Activated CD4-positive, alpha-beta T cell treated with anti-CD3 and anti-CD28 coated beads, Interleukin-2, amount 50 U/mL, for 24 hours (primary cell): ENCODE data around the gene FKBP5.
"Not testable (repeated sequence)": the region's sequence is repeated elsewhere in the genome, so short reads cannot be mapped to it uniquely, and the experiment has no call there.

ENCODE experiments used
- DNase-seq, 2 donors: peaks; one replicate each; pipeline ENCODE4 v3.0.0-alpha.2; 2020; ENCODE audit warnings: low read depth in 1 of 2, low spot score in 1 of 2

Gene FKBP5

GRCh38 chr6:35622283-35622682 is 66.4 kb downstream of the FKBP5 start:
- DNase-seq = no peak

- DNase-seq = no peak
Measured at GRCh38 chr6:35620706-35621105, 68.0 kb downstream of the FKBP5 start.

GRCh38 chr6:35613762-35614161 is 75.0 kb downstream of the FKBP5 start:
- no peak for DNase-seq

GRCh38 chr6:35611240-35611639 is 77.5 kb downstream of the FKBP5 start:
- peak in 1 of 2 donors; percentile 45 for DNase-seq

GRCh38 chr6:35610830-35611229 is 77.9 kb downstream of the FKBP5 start:
- DNase-seq = no peak

GRCh38 chr6:35609588-35609987 is 79.1 kb downstream of the FKBP5 start:
- DNase-seq = no peak

- DNase-seq = no peak
Measured at GRCh38 chr6:35607517-35608233, 81.0 kb downstream of the FKBP5 start.

GRCh38 chr6:35605600-35605999 is 83.1 kb downstream of the FKBP5 start:
- DNase-seq = no peak

- DNase-seq = no peak
Measured at GRCh38 chr6:35603326-35604202, 85.2 kb downstream of the FKBP5 start.

GRCh38 chr6:35602133-35602946 is 86.4 kb downstream of the FKBP5 start:
- no peak for DNase-seq

- DNase-seq = peak in 1 of 2 donors; percentile 56
Measured at GRCh38 chr6:35601331-35602132, 87.2 kb downstream of the FKBP5 start.

GRCh38 chr6:35600659-35601125 is 88.0 kb downstream of the FKBP5 start:
- no peak for DNase-seq

GRCh38 chr6:35599761-35600658 is 88.7 kb downstream of the FKBP5 start:
- DNase-seq = no peak

GRCh38 chr6:35598621-35599020 is 90.1 kb downstream of the FKBP5 start:
- DNase-seq = not testable (repeated sequence)

- no peak for DNase-seq
Measured at GRCh38 chr6:35596448-35597442, 92.0 kb downstream of the FKBP5 start.

- no peak for DNase-seq
Measured at GRCh38 chr6:35594503-35595186, 94.1 kb downstream of the FKBP5 start.

- no peak for DNase-seq
Measured at GRCh38 chr6:35592178-35592577, 96.5 kb downstream of the FKBP5 start.

GRCh38 chr6:35590622-35591066 is 98.1 kb downstream of the FKBP5 start:
- DNase-seq = no peak
